Measurements from ENCODE around the gene CBY3. TPM values are rescaled to one million over a fixed set of nuclear protein-coding genes. Genes with fewer than 3 reads are reported as not detected.
A peak's percentile ranks its signal among the peaks of the same experiment; 100 is the strongest.

The CBY3 gene
- total and polyA plus RNA-seq, 2 of the 13 experiments (the other 11 are each of a cell fraction or from before 2014, with no cell fraction given), result not detected

DNA sequence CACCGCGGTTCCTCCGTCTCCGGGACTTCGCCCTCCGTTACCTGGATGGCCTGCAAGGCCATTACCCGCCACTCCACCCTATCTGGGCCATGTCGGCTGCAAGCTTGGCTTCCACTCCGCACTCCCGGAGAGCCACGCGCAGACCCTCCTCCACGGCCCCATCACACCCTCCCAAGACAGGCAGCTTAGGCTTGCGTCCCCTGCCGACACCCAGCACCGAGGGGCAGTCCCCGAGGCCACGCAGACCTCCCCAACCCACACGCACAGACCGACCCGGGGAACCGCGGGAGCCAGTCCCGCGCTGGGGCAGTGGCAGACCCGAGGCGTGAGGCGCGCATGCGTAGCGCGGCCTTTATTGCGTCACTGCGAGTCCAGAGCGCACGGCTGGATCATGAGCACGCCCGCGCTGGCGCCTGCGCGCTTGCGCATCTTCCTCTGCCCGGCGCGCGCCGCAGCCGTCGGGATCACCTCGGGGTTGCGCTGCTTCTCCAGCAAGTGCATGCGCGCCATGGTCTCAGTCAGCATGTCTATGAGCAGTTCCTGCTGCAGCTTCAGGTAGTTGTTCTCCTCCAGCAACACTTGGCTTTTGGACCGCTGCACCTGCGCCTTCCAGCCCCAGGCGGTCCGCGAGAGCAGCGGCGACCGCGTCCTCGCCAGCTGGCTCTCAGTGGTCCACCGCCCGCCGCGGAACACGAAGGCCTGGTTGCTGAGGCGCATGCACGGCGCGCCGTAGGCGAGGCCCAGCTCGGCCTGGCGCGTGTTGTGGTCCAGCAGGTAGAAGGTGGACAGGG is 2.4 kb downstream of the CBY3 start (continued):
- TF ChIP-seq, protein P1, sequence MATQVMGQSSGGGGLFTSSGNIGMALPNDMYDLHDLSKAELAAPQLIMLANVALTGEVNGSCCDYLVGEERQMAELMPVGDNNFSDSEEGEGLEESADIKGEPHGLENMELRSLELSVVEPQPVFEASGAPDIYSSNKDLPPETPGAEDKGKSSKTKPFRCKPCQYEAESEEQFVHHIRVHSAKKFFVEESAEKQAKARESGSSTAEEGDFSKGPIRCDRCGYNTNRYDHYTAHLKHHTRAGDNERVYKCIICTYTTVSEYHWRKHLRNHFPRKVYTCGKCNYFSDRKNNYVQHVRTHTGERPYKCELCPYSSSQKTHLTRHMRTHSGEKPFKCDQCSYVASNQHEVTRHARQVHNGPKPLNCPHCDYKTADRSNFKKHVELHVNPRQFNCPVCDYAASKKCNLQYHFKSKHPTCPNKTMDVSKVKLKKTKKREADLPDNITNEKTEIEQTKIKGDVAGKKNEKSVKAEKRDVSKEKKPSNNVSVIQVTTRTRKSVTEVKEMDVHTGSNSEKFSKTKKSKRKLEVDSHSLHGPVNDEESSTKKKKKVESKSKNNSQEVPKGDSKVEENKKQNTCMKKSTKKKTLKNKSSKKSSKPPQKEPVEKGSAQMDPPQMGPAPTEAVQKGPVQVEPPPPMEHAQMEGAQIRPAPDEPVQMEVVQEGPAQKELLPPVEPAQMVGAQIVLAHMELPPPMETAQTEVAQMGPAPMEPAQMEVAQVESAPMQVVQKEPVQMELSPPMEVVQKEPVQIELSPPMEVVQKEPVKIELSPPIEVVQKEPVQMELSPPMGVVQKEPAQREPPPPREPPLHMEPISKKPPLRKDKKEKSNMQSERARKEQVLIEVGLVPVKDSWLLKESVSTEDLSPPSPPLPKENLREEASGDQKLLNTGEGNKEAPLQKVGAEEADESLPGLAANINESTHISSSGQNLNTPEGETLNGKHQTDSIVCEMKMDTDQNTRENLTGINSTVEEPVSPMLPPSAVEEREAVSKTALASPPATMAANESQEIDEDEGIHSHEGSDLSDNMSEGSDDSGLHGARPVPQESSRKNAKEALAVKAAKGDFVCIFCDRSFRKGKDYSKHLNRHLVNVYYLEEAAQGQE (IDR thresholded peaks at IDR 0.05; ENCODE audit: borderline replicate concordance in 1 of 2, low read depth in 1 of 2, low read length in 2 of 2), result peak in 1 of 2 experiments; percentile 55; a peak in 1 of 4 replicates
- no peak for TF ChIP-seq HMGA1 (CRISPR knock-in tag; conservative IDR thresholded peaks at IDR 0.05)
- TF ChIP-seq, protein P2, sequence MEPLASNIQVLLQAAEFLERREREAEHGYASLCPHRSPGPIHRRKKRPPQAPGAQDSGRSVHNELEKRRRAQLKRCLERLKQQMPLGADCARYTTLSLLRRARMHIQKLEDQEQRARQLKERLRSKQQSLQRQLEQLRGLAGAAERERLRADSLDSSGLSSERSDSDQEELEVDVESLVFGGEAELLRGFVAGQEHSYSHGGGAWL (CRISPR knock-in tag; IDR thresholded peaks at IDR 0.05), result peak; percentile 58
- TF ChIP-seq, protein P3, sequence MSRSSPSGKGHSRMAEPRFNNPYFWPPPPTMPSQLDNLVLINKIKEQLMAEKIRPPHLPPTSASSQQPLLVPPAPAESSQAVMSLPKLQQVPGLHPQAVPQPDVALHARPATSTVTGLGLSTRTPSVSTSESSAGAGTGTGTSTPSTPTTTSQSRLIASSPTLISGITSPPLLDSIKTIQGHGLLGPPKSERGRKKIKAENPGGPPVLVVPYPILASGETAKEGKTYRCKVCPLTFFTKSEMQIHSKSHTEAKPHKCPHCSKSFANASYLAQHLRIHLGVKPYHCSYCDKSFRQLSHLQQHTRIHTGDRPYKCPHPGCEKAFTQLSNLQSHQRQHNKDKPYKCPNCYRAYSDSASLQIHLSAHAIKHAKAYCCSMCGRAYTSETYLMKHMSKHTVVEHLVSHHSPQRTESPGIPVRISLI (CRISPR knock-in tag; IDR thresholded peaks at IDR 0.05; ENCODE audit: borderline replicate concordance), result peak; percentile 74
- peak; percentile 68 for TF ChIP-seq ZNF274 (CRISPR knock-in tag; IDR thresholded peaks at IDR 0.05)
- TF ChIP-seq SCMH1 (CRISPR knock-in tag; IDR thresholded peaks at IDR 0.05; ENCODE audit: borderline replicate concordance), result no peak
- TF ChIP-seq XBP1 (CRISPR knock-in tag; IDR thresholded peaks at IDR 0.05), result 0 out of 2 replicates have a peak, but pooled peaks have one; percentile 9
- peak; percentile 68; the same call in 1 of the 2 replicates for TF ChIP-seq IRF2 (CRISPR knock-in tag; IDR thresholded peaks at IDR 0.05)
- TF ChIP-seq, protein P4, sequence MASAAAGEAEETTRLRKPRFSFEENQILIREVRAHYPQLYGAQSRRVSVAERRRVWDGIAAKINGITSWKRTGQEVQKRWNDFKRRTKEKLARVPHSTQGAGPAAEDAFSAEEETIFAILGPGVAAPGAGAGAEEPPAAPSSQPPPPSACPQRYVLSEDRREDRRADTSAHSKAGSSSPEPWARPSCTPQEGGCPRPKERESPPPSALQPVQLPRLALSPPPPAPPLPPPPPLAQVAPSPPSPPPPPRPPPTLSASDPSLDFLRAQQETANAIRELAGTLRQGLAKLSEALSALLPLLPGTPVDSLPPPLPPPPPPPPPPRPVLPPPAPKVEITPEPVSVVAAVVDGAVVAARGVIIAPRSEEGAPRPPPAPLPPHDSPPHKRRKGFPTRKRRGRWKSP (CRISPR knock-in tag; IDR thresholded peaks at IDR 0.05), result peak; percentile 98
- TF ChIP-seq, protein P5, sequence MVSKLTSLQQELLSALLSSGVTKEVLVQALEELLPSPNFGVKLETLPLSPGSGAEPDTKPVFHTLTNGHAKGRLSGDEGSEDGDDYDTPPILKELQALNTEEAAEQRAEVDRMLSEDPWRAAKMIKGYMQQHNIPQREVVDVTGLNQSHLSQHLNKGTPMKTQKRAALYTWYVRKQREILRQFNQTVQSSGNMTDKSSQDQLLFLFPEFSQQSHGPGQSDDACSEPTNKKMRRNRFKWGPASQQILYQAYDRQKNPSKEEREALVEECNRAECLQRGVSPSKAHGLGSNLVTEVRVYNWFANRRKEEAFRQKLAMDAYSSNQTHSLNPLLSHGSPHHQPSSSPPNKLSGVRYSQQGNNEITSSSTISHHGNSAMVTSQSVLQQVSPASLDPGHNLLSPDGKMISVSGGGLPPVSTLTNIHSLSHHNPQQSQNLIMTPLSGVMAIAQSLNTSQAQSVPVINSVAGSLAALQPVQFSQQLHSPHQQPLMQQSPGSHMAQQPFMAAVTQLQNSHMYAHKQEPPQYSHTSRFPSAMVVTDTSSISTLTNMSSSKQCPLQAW (CRISPR knock-in tag; IDR thresholded peaks at IDR 0.05), result peak; percentile 98
- TF ChIP-seq GLI4 (CRISPR knock-in tag; IDR thresholded peaks at IDR 0.05; ENCODE audit: borderline replicate concordance), result no peak
- peak; percentile 73 for TF ChIP-seq KLF9 (CRISPR knock-in tag; IDR thresholded peaks at IDR 0.05; ENCODE audit: low read depth)
- TF ChIP-seq ADNP (CRISPR knock-in tag; IDR thresholded peaks at IDR 0.05), result no peak
- TF ChIP-seq CCAR2 (optimal IDR thresholded peaks at IDR 0.05; ENCODE audit: low read depth, low read length), result no peak
- TF ChIP-seq, protein P6, sequence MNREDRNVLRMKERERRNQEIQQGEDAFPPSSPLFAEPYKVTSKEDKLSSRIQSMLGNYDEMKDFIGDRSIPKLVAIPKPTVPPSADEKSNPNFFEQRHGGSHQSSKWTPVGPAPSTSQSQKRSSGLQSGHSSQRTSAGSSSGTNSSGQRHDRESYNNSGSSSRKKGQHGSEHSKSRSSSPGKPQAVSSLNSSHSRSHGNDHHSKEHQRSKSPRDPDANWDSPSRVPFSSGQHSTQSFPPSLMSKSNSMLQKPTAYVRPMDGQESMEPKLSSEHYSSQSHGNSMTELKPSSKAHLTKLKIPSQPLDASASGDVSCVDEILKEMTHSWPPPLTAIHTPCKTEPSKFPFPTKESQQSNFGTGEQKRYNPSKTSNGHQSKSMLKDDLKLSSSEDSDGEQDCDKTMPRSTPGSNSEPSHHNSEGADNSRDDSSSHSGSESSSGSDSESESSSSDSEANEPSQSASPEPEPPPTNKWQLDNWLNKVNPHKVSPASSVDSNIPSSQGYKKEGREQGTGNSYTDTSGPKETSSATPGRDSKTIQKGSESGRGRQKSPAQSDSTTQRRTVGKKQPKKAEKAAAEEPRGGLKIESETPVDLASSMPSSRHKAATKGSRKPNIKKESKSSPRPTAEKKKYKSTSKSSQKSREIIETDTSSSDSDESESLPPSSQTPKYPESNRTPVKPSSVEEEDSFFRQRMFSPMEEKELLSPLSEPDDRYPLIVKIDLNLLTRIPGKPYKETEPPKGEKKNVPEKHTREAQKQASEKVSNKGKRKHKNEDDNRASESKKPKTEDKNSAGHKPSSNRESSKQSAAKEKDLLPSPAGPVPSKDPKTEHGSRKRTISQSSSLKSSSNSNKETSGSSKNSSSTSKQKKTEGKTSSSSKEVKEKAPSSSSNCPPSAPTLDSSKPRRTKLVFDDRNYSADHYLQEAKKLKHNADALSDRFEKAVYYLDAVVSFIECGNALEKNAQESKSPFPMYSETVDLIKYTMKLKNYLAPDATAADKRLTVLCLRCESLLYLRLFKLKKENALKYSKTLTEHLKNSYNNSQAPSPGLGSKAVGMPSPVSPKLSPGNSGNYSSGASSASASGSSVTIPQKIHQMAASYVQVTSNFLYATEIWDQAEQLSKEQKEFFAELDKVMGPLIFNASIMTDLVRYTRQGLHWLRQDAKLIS (CRISPR knock-in tag; IDR thresholded peaks at IDR 0.05), result peak; percentile 64
- TF ChIP-seq AGO1 (IDR thresholded peaks at IDR 0.05; ENCODE audit: low read depth, low read length, poor library complexity, severe bottlenecking), result peak; percentile 71

All from HepG2 (cell line).